ENCODE results near the gene BEAN1. TPM values are rescaled to one million over a fixed set of nuclear protein-coding genes. Genes with fewer than 3 reads are reported as not detected.

BEAN1 gene
- total RNA-seq, 1 donor from 2014 or later, result not detected

DNA sequence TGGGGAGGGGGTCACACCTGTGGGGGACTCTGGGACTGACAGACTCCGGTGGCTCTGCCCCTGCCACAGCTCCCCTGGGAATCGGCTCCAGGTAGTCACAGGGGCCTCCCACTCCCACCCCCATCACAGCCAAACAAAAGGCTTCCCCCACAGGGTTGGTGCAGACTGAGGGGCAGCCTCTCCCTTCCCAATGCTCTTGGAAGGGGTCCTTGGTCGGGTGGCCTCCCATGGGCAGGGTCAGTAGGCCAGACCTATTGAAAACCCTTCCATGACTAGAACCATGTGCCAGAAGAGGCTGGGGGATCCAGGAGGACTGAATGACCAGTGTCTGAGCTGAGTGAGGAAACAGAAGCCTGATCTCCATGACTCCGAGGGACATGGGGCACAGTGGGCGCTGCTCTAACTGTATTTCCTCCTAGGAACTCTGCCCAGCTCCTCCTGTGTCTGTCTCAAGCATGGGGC is 94.2 kb downstream of the BEAN1 start:
- DNase-seq (ENCODE audit: low spot score, unreplicated experiment), result no peak
- TF ChIP-seq, protein P1, sequence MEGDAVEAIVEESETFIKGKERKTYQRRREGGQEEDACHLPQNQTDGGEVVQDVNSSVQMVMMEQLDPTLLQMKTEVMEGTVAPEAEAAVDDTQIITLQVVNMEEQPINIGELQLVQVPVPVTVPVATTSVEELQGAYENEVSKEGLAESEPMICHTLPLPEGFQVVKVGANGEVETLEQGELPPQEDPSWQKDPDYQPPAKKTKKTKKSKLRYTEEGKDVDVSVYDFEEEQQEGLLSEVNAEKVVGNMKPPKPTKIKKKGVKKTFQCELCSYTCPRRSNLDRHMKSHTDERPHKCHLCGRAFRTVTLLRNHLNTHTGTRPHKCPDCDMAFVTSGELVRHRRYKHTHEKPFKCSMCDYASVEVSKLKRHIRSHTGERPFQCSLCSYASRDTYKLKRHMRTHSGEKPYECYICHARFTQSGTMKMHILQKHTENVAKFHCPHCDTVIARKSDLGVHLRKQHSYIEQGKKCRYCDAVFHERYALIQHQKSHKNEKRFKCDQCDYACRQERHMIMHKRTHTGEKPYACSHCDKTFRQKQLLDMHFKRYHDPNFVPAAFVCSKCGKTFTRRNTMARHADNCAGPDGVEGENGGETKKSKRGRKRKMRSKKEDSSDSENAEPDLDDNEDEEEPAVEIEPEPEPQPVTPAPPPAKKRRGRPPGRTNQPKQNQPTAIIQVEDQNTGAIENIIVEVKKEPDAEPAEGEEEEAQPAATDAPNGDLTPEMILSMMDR (IDR thresholded peaks at IDR 0.05; ENCODE audit: unreplicated experiment), result no peak
- Mint-ChIP-seq H3K9me3 (ENCODE audit: low read depth) (no peaks in the 10 kb centered on the region), H3K27me3 (no peaks in the 10 kb centered on the region), H3K36me3 (ENCODE audit: insufficient read depth) (peaks cover 6% of the 10 kb centered on the region), H3K4me1 (ENCODE audit: low read depth) (peaks cover 11% of the 10 kb centered on the region), H3K4me3 (ENCODE audit: low read depth) (no peak overlapping the region), H3K27ac (no peak overlapping the region)

DNA sequence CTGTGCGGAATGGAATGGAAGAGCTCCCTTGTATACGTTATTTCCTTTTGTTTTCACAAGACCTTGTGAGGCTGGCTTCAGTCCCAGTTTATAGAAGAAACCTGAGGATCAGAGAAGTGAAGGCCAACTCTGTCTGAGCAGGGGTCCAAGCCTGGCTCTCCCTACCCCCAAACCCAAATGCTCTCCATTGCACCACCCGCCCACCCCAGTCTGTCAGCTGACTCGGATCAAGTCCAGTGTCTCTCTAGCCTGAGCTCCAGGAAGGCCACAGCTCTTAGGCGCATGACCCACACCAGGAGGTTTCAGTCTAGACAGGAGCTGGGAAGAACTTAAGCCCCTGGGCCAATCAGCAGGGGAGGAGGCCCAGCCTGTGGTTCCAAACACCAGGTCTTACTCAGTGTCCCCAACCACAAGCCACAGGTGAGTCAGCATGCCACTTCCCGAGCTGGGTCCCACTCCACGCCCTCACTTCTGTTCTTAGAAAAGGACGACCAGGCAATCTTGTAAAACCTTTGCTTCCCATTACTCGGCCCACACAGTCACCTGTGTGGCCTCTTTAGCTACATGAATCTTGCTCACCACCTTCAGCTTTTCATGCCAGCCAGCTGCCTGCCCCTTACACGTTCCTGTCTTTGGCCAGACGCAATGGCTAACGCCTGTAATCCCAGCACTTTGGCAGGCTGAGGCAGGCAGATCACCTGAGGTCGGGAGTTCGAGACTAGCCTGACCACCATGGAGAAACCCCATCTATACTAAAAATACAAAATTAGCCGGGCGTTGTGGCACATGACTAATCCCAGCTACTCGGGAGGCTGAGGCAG is 95.1 kb downstream of the BEAN1 start:
- Mint-ChIP-seq H3K27me3 (no peaks in the 10 kb centered on the region), H3K4me1 (ENCODE audit: low read depth) (peaks cover 6% of the 10 kb centered on the region), H3K9me3 (ENCODE audit: low read depth) (no peaks in the 10 kb centered on the region), H3K27ac (no peak overlapping the region), H3K36me3 (ENCODE audit: insufficient read depth) (peaks cover 4% of the 10 kb centered on the region), H3K4me3 (ENCODE audit: low read depth) (no peak overlapping the region)
- TF ChIP-seq, protein P1 (IDR thresholded peaks at IDR 0.05; ENCODE audit: unreplicated experiment), result no peak
- DNase-seq (ENCODE audit: low spot score, unreplicated experiment), result no peak

DNA sequence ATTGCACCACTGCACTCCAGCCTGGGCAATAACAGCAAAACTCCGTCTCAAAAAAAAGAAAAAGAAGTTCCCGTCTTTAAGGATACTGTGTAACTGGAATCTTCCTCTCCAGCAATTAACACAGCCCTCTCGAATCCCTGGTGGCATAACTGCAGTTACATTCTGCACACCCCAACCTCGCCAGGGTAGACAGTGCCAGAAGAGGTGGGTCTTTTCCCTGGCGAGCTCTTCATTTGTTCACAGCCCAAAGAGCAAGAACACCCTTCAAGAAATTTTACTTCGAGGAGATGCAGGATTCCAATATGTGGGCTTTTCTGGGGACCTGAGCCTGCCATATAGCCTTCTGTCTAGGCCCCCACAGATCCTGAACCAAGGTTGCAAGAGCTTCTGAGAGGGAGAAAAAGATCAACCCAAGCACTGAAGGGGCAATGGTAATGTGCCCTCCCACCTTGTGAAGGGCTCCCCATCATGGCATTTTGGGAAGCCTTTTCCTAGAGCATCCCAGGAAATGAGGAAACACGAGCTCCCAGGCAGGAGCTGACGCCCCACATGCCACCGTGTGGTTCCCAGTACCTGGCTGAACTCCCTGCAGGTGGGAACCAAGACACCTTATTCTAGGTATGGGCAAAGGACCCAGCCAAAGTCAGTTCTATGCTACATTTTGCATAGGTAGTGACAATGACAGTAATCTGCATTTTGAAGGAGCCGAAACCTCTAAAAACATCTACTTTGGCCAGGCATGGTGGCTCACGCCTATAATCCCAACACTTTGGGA is 95.9 kb downstream of the BEAN1 start:
- H3K4me3 Mint-ChIP-seq (ENCODE audit: low read depth), result no peak overlapping the region
- H3K27ac Mint-ChIP-seq, result no peak overlapping the region
- H3K36me3 Mint-ChIP-seq (ENCODE audit: insufficient read depth), result peaks cover 6% of the 10 kb centered on the region
- no peaks in the 10 kb centered on the region for H3K9me3 Mint-ChIP-seq (ENCODE audit: low read depth)
- DNase-seq (ENCODE audit: low spot score, unreplicated experiment), result no peak
- no peaks in the 10 kb centered on the region for H3K27me3 Mint-ChIP-seq
- H3K4me1 Mint-ChIP-seq (ENCODE audit: low read depth), result peaks cover 4% of the 10 kb centered on the region
- TF ChIP-seq, protein P1 (IDR thresholded peaks at IDR 0.05; ENCODE audit: unreplicated experiment), result no peak

DNA sequence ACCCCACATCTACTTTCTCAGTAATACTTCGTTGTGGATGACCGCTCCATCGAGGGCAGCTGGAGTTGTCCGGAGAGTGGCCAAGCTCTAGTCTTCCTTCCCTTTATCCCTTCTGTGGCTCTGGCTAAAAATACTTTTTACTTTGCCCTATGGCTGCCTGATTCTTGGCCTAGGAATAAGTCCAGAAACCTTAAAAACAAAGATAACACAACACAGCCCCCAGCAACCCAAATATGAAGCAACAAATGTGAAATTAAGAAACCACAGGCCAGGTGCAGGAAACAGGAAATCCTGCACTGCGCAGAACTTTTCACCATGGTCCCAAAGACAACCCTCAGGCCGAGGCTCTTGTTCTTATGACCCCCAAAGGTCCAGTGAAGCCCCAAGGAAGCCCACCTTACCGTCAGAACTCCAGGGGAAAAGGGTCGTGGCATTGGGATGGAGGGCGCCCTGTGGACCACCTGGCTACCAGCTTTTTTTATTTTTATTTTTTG is 96.8 kb downstream of the BEAN1 start:
- H3K9me3 Mint-ChIP-seq (ENCODE audit: low read depth), result no peaks in the 10 kb centered on the region
- TF ChIP-seq, protein P1 (IDR thresholded peaks at IDR 0.05; ENCODE audit: unreplicated experiment), result no peak
- H3K4me3 Mint-ChIP-seq (ENCODE audit: low read depth), result no peak overlapping the region
- peaks cover 7% of the 10 kb centered on the region for H3K36me3 Mint-ChIP-seq (ENCODE audit: insufficient read depth)
- H3K4me1 Mint-ChIP-seq (ENCODE audit: low read depth), result peaks cover 4% of the 10 kb centered on the region
- DNase-seq (ENCODE audit: low spot score, unreplicated experiment), result no peak
- H3K27ac Mint-ChIP-seq, result no peak overlapping the region
- H3K27me3 Mint-ChIP-seq, result no peaks in the 10 kb centered on the region

DNA sequence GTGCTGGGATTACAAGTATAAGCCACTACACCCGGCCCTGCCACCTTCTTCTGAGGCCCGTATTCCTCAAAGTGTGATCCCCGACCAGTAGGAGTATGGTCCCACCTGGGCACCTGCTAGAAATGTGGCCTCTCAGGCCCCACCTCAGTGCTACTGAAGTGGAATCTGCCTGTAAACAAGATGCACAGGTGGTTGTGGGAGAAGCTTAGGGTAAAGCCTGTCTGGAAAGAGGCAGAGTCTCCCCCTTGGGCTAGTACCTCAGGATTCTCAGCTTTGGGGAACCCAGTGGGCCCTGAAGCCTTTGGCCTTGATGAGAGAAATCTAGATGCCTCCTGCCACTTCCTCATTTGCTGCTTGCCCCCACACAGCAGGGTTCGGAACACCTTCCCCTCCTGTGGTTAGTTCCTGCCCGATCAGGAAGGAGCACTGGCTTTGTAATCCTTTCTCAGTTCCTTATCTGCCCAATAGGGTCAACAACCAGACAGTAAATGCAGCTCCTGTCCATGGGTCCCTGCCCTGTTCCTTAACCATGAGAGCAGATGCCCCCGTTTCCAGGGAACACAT is 97.6 kb downstream of the BEAN1 start:
- Mint-ChIP-seq H3K4me1 (ENCODE audit: low read depth) (peaks cover 4% of the 10 kb centered on the region), H3K27ac (no peak overlapping the region)
- TF ChIP-seq, protein P1 (IDR thresholded peaks at IDR 0.05; ENCODE audit: unreplicated experiment), result no peak

More for the DNA sequence above, 97.6 kb downstream of the BEAN1 start:
- no peak for DNase-seq (ENCODE audit: low spot score, unreplicated experiment)
- Mint-ChIP-seq H3K9me3 (ENCODE audit: low read depth) (no peaks in the 10 kb centered on the region), H3K4me3 (ENCODE audit: low read depth) (no peak overlapping the region), H3K36me3 (ENCODE audit: insufficient read depth) (peaks cover 12% of the 10 kb centered on the region), H3K27me3 (no peaks in the 10 kb centered on the region)
